Activated CD8-positive, alpha-beta memory T cell treated with anti-CD3 and anti-CD28 coated beads, Interleukin-2, amount 50 U/mL, for 1 hour (primary cell): Measurements from ENCODE around the gene OR5J2.
"Not testable (repeated sequence)": the region's sequence is repeated elsewhere in the genome, so short reads cannot be mapped to it uniquely, and the experiment has no call there.

Source experiments
- DNase-seq: peaks from one replicate; pipeline ENCODE4 v3.0.0-alpha.2; 2020; ENCODE audit errors: extremely low read depth

OR5J2 gene

GRCh38 chr11:56176318-56176717, at the start of gene OR5J2:
Gene OR5J2, plus strand, starts transcription at chr11:56176618. Its CDS starts 0 bp downstream, at chr11:56176618.
- DNase-seq: no peak

GRCh38 chr11:56140151-56140661, 36.2 kb upstream of the OR5J2 start, which contains the start of gene OR8J3:
Gene OR8J3, minus strand, starts transcription at chr11:56140201. Its CDS starts 2,483 bp downstream, at chr11:56137718.
- DNase-seq: no peak

- DNase-seq: not testable (repeated sequence)
Measured at GRCh38 chr11:56143681-56144080, 32.7 kb upstream of the OR5J2 start.

GRCh38 chr11:56151376-56151775, 25.0 kb upstream of the OR5J2 start:
- no peak for DNase-seq

GRCh38 chr11:56152333-56152732, 24.1 kb upstream of the OR5J2 start:
- DNase-seq: no peak

- no peak for DNase-seq
Measured at GRCh38 chr11:56160217-56160616, 16.2 kb upstream of the OR5J2 start, which contains the start of gene OR8K5. Gene OR8K5, minus strand, starts transcription at chr11:56160317. Its CDS starts 0 bp downstream, at chr11:56160317.

- no peak for DNase-seq
Measured at GRCh38 chr11:56163804-56164203, 12.6 kb upstream of the OR5J2 start.

GRCh38 chr11:56172256-56172830, 4.1 kb upstream of the OR5J2 start:
- DNase-seq: no peak

- DNase-seq: no peak
Measured at GRCh38 chr11:56183459-56183858, 7.0 kb downstream of the OR5J2 start.

GRCh38 chr11:56188602-56189001, 12.2 kb downstream of the OR5J2 start:
- no peak for DNase-seq

GRCh38 chr11:56196705-56197104, 20.3 kb downstream of the OR5J2 start:
- DNase-seq: no peak

- DNase-seq: no peak
Measured at GRCh38 chr11:56197367-56197766, 20.9 kb downstream of the OR5J2 start.

- DNase-seq: no peak
Measured at GRCh38 chr11:56207790-56208189, 31.4 kb downstream of the OR5J2 start.

GRCh38 chr11:56214537-56214936, 38.1 kb downstream of the OR5J2 start:
- no peak for DNase-seq

- not testable (repeated sequence) for DNase-seq
Measured at GRCh38 chr11:56219735-56220134, 43.3 kb downstream of the OR5J2 start.
